ENCODE measurements around the gene DMXL1.

DMXL1 gene

GRCh38 chr5:119288379-119289033, 217.6 kb downstream of the DMXL1 start (continued):
- TF ChIP-seq ZNF214 (tag by site-specific recombination; IDR thresholded peaks at IDR 0.05; ENCODE audit: borderline replicate concordance), result no peak
- TF ChIP-seq ZNF843 (tag by site-specific recombination; IDR thresholded peaks at IDR 0.05), result peak; percentile 53; the same call in 1 of the 2 replicates
- TF ChIP-seq ZNF274 (IDR thresholded peaks at IDR 0.05; ENCODE audit: low read length), result no peak
- no peak for TF ChIP-seq ZNF274 (tag by site-specific recombination; IDR thresholded peaks at IDR 0.05; ENCODE audit: borderline replicate concordance)
- TF ChIP-seq, protein P1, sequence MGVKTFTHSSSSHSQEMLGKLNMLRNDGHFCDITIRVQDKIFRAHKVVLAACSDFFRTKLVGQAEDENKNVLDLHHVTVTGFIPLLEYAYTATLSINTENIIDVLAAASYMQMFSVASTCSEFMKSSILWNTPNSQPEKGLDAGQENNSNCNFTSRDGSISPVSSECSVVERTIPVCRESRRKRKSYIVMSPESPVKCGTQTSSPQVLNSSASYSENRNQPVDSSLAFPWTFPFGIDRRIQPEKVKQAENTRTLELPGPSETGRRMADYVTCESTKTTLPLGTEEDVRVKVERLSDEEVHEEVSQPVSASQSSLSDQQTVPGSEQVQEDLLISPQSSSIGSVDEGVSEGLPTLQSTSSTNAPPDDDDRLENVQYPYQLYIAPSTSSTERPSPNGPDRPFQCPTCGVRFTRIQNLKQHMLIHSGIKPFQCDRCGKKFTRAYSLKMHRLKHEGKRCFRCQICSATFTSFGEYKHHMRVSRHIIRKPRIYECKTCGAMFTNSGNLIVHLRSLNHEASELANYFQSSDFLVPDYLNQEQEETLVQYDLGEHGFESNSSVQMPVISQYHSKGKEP (tag by site-specific recombination; IDR thresholded peaks at IDR 0.05), result 0 out of 2 replicates have a peak, but pooled peaks have one; percentile 17

DNA sequence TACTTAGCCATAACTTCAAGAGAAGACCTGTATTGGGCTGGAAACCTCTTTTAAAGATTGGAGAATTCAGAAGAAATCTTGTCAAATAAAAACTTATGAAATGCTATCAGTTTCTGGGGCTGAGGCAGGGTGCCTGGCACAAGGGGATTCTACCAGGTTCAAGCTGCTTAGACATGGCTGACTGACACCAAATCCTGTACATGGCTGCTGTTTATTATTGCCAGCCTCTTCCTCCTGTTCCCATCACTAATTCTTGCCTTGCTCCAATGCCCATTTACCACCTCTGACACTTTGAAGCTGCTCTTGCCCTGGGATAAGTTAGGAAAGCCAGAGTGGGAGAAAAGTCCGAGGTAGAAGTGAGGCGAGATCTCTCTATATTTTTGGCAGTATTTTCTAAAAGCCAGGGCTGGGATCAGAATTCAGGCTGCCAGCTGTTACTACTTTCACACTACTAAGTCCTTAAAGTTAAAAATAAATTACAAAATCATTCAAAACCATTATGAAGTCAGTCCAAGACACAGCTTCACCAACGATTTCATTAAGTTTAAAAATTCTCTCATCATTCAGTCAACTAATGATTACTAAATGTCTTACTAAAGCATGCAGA, 218.7 kb downstream of the DMXL1 start:
- peak overlapping the region; percentile 12; the same call in 1 of the 2 replicates for H3K27ac ChIP-seq (ENCODE audit: extremely low read depth, low read depth, low read length)

DNA sequence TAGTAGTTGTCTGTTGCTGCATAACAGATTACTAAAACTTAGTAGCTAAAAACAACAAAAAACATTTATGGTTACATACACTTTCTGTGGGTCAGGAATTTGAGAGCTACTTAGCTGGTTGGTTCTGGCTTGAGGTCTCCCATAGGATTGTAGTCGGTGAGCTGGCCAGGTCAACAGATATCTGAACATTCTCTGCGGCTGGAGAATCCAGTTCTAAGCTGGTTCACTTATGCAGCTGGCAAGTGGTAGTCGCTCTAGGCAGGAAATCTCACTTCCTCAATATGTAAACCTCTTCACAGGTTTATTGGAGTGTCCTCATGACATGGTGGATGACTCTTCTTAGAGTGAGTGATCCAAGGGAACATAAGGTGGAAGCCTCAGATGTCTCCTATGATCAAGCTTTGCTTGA, 219.3 kb downstream of the DMXL1 start:
- POLR2A ChIA-PET, result interaction anchor here (4.3 kb wide), 1 partner anchor 21 kb away, joined by 32 read pairs; no protein-coding TSS in a partner anchor
- Histone ChIP-seq H3K9me3 (ENCODE audit: control insufficient read depth, insufficient read depth, low read depth, low read length) (no peaks in the 10 kb centered on the region), H3K4me3 (ENCODE audit: low read depth, low read length) (no peak overlapping the region), H3K27ac (ENCODE audit: extremely low read depth, low read depth, low read length) (no peak overlapping the region), H3K4me1 (ENCODE audit: control insufficient read depth, insufficient read depth, low read length) (peaks cover 18% of the 10 kb centered on the region), H3K36me3 (ENCODE audit: control insufficient read depth in 2 of 2, insufficient read depth in 1 of 2, low read length in 2 of 2) (no peaks in the 10 kb centered on the region)
- CTCF ChIA-PET, result interaction anchor here (0.5 to 3.6 kb wide), 6 partner anchors 17 to 302 kb away, joined by 3 to 9 read pairs (median 3); no protein-coding TSS in a partner anchor
- TF ChIP-seq ZNF121 (tag by site-specific recombination; IDR thresholded peaks at IDR 0.05) (no peak), ZNF558 (tag by site-specific recombination; IDR thresholded peaks at IDR 0.05) (no peak), ZNF510 (tag by site-specific recombination; IDR thresholded peaks at IDR 0.05; ENCODE audit: insufficient replicate concordance) (no peak), AEBP2 (tag by site-specific recombination; IDR thresholded peaks at IDR 0.05; ENCODE audit: borderline replicate concordance) (no peak), ZNF521 (tag by site-specific recombination; IDR thresholded peaks at IDR 0.05) (no peak), ZNF138 (tag by site-specific recombination; IDR thresholded peaks at IDR 0.05; ENCODE audit: borderline replicate concordance) (no peak), ZNF169 (tag by site-specific recombination; IDR thresholded peaks at IDR 0.05) (no peak)
- TF ChIP-seq, protein P2, sequence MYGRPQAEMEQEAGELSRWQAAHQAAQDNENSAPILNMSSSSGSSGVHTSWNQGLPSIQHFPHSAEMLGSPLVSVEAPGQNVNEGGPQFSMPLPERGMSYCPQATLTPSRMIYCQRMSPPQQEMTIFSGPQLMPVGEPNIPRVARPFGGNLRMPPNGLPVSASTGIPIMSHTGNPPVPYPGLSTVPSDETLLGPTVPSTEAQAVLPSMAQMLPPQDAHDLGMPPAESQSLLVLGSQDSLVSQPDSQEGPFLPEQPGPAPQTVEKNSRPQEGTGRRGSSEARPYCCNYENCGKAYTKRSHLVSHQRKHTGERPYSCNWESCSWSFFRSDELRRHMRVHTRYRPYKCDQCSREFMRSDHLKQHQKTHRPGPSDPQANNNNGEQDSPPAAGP (tag by site-specific recombination; IDR thresholded peaks at IDR 0.05), result no peak
- TF ChIP-seq, protein P3, sequence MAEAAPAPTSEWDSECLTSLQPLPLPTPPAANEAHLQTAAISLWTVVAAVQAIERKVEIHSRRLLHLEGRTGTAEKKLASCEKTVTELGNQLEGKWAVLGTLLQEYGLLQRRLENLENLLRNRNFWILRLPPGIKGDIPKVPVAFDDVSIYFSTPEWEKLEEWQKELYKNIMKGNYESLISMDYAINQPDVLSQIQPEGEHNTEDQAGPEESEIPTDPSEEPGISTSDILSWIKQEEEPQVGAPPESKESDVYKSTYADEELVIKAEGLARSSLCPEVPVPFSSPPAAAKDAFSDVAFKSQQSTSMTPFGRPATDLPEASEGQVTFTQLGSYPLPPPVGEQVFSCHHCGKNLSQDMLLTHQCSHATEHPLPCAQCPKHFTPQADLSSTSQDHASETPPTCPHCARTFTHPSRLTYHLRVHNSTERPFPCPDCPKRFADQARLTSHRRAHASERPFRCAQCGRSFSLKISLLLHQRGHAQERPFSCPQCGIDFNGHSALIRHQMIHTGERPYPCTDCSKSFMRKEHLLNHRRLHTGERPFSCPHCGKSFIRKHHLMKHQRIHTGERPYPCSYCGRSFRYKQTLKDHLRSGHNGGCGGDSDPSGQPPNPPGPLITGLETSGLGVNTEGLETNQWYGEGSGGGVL (tag by site-specific recombination; IDR thresholded peaks at IDR 0.05), result no peak

More for the DNA sequence above, 218.7 kb downstream of the DMXL1 start:
- no peak overlapping the region for H3K4me3 ChIP-seq (ENCODE audit: low read depth, low read length)
- TF ChIP-seq BCL11B (tag by site-specific recombination; IDR thresholded peaks at IDR 0.05; ENCODE audit: low read depth) (no peak), ZNF664 (tag by site-specific recombination; IDR thresholded peaks at IDR 0.05) (no peak), ZNF571 (tag by site-specific recombination; IDR thresholded peaks at IDR 0.05) (no peak), ZBTB21 (tag by site-specific recombination; IDR thresholded peaks at IDR 0.05) (no peak), ZNF221 (tag by site-specific recombination; IDR thresholded peaks at IDR 0.05; ENCODE audit: borderline replicate concordance) (no peak), ZNF677 (tag by site-specific recombination; IDR thresholded peaks at IDR 0.05) (no peak), ZNF239 (tag by site-specific recombination; IDR thresholded peaks at IDR 0.05) (no peak)
- CTCF ChIA-PET, result interaction anchor here (1.2 to 3.6 kb wide), 3 partner anchors 16 to 122 kb away, joined by 3 to 9 read pairs (median 5); no protein-coding TSS in a partner anchor
- POLR2A ChIA-PET, result interaction anchor here (1.3 to 4.3 kb wide), 2 partner anchors 13 to 20 kb away, joined by 4 to 32 read pairs; no protein-coding TSS in a partner anchor
- H3K9me3 ChIP-seq (ENCODE audit: control insufficient read depth, insufficient read depth, low read depth, low read length), result no peaks in the 10 kb centered on the region
- H3K4me1 ChIP-seq (ENCODE audit: control insufficient read depth, insufficient read depth, low read length), result peaks cover 21% of the 10 kb centered on the region
- no peaks in the 10 kb centered on the region for H3K36me3 ChIP-seq (ENCODE audit: control insufficient read depth in 2 of 2, insufficient read depth in 1 of 2, low read length in 2 of 2)

All from HEK293 (cell line).